GM19395 (cell line): Measurements from ENCODE around the gene CFAP69.

ENCODE experiments used
- ATAC-seq: cut with Tn5 transposase; IDR thresholded peaks from one replicate; pipeline ENCODE4 v1.9.1; 2021; ENCODE audit warnings: mild to moderate bottlenecking, moderate library complexity; ENCODE audit not compliant: unreplicated experiment

Gene CFAP69

DNA sequence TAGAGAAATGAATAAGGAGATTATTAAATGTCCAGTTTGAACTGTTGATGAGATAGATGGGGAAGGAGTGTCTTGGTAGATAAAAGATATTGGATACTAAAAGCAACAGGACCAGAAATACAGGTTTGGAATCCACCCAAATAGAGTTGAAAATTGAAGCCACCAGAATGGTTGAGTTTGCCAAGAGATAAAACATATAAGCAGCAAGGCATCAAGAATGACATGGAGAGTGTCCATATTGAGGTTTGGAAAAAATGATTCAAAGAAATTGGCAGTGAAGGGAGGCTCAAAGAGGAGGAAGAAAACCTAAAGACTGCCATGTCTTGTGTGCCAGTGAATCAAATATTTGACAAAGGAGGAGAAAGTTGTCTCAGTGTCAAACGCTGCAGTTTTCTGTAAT is 24.2 kb downstream of the CFAP69 start:
- no peak for ATAC-seq

DNA sequence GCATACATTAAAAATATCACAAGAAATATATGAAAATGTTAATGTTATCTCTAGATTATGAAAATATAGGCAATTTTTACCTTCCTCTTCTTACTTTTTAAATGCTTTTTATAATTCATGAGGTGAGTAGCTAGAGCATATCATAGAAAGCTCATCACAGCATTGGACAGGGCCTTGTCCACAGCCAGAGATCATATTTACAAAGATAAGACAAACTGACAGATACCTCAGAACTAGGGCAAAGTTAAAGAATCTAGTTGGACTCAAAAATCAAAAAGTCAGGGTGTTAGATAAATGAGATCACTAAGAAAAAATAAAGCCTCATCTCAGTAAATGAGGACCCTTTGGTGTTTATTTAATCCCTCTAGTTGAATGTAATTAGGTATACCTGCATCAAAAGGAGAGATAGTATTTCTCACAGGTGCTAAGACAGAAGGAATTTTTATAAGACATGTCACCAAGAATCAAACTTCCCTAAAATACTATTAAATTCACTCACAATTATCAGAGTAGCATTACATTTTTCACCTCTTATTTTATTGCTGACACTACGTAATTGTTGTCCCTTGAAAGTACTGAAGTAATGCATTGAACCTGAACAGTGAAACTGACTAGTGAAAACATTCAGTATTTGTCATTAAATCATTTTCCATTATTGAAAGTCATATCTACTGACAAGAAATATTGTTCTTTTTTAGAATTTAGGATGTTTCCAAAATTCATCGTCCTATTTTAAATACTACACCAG is 25.6 kb downstream of the CFAP69 start:
- ATAC-seq = no peak

DNA sequence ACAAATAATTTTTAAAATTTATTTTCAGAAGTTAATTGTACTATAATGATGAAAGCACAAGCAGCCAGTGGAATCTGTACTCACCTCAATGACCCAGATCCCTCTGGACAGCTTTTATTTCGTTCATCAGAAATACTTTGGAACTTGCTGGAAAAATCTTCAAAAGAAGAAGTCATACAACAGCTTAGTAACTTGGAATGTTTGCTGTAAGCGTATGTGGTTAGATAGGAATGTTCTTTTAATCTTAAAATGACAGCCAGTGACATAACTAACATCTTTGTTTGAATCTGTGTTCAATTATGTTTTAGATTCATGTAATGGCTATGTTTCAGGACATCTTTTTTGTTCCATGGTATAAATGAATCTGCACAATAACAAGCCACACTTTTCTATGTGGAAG is 26.8 kb downstream of the CFAP69 start:
- ATAC-seq = no peak

DNA sequence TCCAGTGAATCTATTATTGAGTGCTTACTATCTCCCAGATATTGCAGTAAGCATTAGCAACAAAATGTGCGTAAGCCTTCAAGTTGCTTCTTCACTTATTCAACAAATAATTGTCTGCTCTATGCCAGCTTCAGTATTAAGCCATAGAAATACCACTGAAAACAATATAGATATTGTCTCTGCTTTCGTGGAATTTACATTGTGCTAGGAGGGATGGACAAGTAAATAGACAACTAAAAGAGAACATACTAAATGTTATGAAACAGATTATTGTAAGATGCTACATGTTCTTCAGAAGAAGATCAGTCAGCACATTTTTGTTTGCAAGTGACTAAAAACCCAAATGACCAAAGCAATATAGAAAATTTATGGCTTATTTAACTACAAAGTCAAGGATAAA is 27.3 kb downstream of the CFAP69 start:
- ATAC-seq = no peak

DNA sequence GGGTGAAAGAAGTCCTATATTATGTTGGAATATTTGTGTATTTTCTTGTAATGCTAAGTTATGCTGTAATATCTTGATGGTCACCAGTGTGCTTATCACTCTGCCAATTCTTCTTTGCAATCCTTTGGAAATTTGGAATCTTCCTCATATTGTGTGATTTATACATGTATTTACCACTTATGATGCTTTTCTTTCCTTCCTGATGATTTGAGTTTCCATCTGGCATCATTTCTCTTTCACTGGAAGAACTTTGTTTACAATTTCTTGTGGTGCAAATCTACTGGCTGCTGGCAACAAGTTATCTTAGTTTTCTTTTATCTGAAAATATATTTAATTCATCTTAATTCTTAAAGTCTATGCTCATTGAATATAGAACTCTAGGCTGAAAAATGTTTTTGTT is 29.2 kb downstream of the CFAP69 start:
- ATAC-seq = no peak

DNA sequence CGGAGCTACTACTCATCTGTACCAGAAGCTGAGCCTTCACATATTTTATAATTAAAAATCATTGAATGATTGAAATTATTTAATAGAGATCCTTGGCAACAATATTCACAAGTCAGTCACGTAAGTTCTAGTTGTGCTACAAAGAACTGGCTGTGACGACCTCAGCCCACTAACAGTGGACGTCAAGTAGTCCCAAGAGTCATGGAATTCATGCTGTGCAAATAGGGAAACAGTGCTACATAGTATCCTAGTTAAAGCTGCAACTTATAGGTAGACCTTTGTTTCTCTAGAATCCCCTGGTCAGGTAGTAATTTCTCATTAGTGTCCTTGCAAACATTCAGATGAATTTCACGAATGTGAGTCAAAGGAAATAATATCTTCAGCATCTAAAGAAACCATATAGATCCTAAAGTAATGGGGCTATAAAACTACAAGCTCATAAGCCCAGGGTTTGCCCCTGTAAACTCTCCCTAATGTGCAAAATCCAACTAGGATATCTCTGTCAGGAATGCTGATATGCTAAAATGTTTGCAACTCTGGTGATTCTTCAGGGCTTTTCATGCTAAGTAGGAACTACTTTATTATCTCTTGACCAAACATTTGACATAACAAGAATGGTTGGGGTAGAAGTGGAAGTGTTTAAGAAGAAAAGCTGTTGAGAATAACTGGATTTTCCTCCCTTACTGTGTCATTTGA is 31.2 kb downstream of the CFAP69 start:
- no peak for ATAC-seq

DNA sequence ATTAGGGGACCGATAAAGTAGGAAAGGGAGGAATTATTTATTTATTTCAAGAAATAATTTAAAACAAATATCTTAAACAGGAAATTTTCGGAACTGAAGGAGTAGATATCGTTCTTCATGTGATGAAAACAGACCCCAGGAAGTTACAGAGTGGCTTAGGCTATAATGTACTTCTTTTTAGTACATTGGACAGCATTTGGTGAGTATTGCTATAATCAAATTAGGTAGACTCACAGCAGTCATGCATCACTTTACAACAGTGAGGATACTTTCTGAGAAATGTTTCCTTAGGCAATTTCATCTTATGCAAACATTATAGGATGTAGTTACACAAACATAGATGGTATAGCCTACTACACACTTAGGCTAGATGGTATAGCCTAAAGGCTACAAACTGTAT is 43.2 kb downstream of the CFAP69 start:
- ATAC-seq = no peak

DNA sequence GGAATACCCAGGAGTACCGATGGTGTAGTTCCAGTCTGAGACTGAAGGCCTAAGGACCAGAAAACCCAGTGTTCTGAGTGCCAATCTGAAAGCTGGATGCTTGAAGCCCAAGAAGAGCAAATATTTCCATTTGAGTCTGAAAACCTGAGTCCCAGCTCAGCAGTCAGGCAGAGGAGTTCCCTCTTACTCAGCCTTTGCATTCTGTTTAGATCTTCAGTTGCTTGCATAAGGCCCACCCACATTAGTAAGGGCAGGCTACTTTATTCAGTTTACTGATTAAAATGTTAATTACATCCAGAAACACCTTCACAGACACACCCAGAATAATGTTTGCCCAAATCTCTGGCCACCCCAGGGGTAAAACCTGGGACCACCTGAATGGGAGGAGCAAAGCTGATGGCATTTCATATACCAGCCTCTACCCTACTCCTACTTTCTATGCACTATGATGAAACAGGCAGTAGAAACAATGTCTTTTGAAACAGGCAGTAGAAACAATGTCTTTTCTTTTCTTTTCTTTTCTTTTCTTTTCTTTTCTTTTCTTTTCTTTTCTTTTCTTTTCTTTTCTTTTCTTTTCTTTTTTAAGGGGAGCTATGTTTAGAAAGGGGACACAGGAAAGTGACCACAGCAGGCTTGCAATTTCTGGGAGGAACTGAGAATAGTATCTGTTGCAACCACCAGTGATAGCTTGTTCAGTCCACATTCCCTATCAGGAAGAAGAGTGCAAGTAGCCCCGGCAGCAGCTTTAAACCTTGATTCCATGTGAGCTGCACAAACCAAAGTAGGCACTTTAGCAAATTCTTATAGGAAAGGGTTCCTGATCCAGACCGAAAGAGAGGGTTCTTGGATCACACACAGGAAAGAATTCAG is 45.5 kb downstream of the CFAP69 start:
- no peak for ATAC-seq

DNA sequence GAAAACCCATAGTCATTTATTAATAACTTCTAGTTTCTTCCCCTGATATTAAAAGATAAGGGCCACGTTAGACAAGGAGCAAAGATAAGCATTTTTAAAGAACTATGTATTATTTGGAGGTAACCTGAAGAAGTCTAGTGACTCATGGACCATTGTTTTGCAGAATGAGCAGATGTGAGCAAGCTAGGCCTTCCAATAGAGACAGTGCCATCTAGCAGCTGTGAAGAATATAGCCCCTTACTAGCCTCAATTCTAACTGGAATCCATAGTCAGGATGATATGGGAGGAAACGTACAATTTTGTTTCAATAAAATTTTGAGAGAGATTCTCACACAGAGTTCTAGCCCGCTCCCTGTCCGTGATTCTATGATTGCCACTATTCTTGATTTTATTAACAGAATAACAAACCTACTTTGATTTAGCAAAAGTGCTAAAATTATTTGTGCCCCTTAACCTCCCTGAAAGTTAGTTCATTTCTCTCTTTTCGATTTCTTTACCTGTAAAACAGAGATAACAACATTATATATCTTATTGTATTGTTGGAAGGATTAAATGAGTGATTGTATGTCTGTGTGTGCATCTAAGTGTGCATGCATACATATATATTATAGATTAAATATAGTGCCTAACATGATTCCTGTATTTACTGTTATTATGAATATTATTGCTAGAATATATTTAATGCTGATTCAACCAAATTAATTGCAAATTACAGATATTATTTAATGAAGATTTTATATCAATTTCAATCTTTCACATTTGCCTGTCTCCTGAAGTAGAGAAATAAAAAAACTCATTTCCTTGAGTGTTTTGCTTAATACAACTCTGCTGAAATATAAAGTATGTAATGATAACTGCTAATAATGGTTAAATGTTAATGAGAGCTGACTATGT is 53.4 kb downstream of the CFAP69 start:
- peak; percentile 84 for ATAC-seq

DNA sequence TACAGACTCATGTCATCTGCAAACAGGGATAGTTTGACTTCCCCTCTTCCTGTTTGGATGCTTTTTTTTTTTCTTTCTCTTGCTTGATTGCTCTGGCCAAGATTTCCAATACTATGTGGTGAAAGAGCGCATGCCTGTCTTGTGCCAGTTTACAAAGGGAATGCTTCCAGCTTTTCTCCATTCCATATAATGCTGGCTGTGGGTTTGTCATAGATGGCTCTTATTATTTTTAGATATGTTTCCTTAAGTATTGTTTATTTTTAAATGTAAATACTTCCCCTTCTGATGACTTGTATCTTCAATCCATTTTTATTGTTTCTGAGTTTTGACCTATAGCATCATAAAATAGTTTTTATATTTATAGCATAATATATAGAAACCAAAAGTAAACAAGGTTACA is 58.3 kb downstream of the CFAP69 start:
- no peak for ATAC-seq

DNA sequence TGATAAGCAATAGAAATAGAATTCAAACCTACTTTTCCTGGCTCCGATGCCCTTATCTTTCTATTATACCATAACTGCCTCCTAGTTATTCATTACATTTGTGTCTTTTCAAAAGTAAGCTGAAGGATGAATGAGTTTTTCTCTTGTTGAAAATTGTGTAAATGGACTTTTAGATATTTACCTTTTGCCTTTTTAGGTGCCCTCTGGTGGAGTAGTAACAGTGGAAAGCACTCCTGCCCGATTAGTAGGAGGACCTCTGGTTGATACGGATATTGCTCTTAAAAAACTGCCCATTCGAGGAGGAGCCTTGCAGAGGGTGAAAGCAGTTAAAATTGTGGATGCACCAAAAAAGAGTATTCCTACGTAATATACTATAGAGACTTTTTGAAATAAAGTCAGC is 64.9 kb downstream of the CFAP69 start:
- no peak for ATAC-seq

DNA sequence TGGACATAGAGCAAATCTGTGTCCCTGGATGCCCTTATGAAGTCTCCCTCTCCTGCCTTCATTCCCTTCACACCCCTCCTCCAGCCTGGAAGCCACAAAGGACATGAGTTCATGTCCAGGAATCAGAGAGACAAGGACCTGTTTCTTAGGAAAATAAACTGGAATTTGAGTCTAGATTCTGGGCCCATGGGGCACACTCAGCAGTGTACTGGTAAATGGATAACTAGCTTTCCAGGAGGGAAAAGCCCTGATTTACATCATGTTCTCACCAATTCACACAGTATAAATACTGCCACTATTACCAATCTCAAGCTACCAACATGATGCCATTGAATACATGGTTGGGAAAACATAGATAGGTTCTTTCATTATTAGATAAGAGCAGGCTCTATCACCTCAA is 66.2 kb downstream of the CFAP69 start:
- ATAC-seq = no peak

DNA sequence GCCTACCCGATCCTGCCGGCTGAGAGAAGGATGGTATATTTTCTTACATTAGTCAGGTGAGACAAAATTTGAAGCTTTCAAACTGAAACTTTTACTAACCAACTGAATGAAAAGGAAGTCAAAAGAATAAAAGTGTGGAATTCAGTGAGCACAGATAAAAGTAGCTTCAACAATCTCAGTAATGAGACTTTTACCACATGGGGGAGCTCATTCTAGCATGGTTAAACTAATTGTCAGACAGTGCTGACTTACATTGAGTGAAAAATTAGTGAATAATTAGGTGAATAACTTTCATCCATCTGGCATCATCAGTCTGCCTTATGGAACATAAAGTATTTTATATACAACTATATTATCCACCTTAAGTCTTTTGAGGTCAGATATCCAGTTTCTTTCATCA is 67.8 kb downstream of the CFAP69 start:
- no peak for ATAC-seq

DNA sequence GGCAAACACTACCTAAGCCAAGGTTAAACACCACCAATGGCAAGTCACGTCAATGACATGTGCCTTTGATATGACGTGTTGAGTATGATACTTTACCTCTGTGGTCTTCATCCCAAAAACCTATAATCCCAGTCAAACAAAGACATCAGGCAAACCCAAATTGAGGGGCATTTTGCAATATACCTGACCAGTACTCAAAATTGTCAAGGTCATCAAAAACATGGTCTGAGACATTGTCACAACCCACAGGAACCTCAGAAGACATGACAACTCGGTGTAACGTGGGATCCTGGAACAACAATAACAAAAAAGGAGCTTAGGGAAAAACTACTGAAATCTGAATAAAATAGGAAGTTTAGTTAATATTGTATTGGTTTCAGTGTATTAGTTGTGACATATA is 68.9 kb downstream of the CFAP69 start:
- ATAC-seq = no peak

DNA sequence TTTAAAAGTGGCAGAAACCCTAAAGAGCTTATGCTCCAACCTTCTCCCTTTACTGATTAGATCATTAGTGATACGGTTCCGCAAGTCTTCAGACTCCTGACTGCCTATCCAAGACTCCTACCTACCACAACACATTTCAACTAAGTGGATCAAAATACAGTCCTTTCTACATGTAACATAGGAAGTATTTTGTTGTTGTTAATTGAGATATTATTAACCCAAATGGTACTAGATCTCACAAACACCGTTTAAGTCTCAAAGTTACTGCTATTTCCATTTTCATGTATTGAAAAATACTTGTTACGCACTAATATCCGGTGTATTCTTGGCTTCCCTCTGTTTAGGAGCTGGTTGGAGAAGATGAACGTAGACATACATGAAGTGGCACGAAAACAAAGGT is 75.0 kb downstream of the CFAP69 start:
- no peak for ATAC-seq

DNA sequence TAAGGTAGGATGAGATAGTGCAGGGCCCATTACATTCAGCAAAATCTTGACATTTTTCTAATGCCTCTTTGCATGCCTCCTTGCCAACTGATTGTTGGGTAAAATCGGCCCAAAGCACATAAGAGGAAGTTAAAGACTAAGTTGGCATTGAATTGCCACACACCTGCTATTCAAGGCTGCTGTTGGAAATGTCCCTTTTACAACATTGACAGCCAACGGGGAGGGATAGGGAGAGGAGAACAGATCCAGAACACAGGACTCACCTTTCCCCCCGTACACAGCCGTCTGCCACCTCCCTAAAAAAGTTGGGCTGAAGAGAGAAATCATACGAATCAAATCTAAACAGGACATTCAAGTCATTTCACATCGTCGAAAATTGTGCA is 75.4 kb downstream of the CFAP69 start:
- ATAC-seq = no peak

DNA sequence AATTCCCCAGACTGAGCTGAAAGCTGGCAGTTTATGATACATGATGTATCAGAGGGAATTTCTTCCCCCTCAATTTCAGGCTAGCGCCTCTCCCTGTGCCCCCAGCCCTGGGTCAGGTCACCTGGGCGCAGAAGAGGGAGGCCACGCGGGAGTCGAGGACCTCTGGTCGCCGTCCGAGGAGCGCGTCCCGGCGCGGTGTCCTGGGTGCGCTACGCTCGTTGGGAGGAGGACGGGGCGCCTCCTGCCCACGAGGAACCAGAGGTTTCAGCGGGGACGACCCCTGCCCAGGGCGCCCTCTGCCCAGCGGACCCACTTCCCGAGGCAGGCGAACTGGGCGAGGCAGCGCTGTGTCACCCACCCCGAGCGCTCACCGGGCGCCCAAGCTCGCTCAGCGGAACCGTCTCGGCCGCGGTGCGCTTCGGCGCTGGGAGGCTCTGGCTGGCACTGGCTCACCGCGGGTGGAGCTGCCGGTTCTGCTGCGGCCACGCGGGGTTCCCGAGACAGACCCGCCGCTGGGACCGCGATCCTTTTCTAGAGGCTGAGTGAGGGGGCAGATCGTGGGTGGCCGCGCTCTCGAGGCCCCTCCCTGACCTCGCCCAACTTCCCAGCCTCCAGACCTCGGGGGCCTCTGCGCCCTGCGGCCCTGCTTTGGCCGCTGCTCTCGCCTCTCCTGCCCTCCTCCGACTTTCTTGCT is 76.0 kb downstream of the CFAP69 start, which contains the start of gene FAM237B:
FAM237B (minus strand) TSS at position 504 of the 694 bp plus-strand sequence. CDS start 1,556 bp downstream, outside the sequence.
- ATAC-seq = no peak

DNA sequence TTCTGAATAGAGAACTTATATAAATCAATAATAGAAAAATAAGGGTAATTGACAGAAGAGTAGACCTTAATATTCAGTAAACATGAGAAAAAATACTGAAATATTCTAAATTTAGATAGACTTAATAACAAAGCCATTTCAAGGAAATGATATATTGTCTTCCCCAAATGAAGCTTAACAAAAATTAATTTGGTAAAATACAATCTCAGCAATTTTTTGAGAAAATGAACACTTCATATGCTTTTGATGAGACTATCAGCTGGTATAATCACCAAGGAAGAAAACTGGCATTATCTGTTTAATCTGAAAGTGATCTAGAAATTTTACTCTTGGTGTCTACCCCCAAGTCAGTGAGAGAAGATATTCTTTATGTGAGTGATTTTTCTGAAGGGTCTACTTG is 77.9 kb downstream of the CFAP69 start:
- ATAC-seq = no peak

DNA sequence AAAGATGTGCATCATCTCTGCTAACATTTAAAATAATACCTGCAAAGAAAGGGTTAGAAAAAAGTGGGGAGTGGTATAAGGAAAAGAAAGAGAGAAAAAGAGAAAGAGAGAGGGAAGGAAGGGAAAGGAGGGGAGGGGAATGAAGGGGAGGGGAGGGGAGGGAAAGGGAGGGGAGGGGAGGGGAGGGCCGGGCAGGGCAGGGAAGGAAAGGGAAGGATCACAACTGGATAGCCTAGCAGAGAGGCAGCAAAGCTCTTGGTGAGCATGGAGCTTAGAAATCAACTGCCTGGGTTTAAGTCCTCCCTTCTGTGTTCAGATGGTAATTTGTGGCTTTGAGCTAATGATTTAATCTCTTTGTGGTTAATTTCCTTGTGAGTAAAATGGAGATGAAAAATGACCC is 81.5 kb downstream of the CFAP69 start:
- no peak for ATAC-seq

DNA sequence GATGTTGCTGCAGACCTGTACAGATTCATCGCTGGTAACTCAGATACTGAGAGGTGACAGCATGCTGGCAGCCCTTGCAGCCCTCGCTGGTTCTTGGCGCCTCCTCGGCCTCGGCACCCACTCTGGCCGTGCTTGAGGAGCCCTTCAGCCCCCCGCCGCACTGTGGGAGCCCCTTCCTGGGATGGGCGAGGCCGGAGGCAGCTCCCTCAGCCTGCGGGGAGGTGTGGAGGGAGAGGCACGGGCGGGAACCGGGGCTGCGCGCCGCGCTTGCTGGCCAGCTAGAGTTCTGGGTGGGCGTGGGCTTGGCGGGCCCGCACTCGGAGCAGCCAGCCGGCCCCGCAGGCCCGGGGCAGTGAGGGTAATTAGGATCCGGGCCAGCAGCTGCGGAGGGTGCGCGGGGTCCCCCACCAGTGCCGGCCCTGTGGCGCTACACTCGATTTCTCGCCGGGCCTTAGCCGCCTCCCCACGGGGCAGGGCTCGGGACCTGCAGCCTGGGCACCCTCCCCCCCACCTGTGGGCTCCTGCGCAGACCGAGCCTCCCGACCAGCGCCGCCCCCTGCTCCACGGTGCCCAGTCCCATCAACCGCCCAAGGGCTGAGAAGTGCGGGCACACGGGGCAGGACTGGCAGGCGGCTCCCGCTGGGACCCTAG is 89.3 kb downstream of the CFAP69 start:
- ATAC-seq = no peak
